WI38 (cell line): ENCODE results near the gene USE1.

Experiments
- H3K4me3 ChIP-seq: 2 replicates; pipeline ENCODE4 v1.5.1; 2011; ENCODE audit warnings: low read depth, mild to moderate bottlenecking, control low read depth, low read length
- CTCF ChIP-seq: IDR thresholded peaks from 2 replicates; pipeline ENCODE4 v1.5.1; 2012; ENCODE audit warnings: low read depth, mild to moderate bottlenecking, control low read depth, low read length

USE1 gene

GRCh38 chr19:17205237-17206140, 9.7 kb upstream of the USE1 start:
- no peak overlapping the region for H3K4me3 ChIP-seq
- peak; percentile 64 for TF ChIP-seq CTCF

GRCh38 chr19:17206736-17207581, 8.2 kb upstream of the USE1 start:
- H3K4me3 ChIP-seq = no peak overlapping the region
- no peak for TF ChIP-seq CTCF

- no peak overlapping the region for H3K4me3 ChIP-seq
- no peak for TF ChIP-seq CTCF
Measured at GRCh38 chr19:17209126-17210036, 5.8 kb upstream of the USE1 start.

- H3K4me3 ChIP-seq = no peak overlapping the region
- TF ChIP-seq CTCF = no peak
Measured at GRCh38 chr19:17210296-17210695, 4.9 kb upstream of the USE1 start.

- no peak for TF ChIP-seq CTCF
- no peak overlapping the region for H3K4me3 ChIP-seq
Measured at GRCh38 chr19:17211547-17212446, 3.4 kb upstream of the USE1 start.

- TF ChIP-seq CTCF = no peak
- H3K4me3 ChIP-seq = no peak overlapping the region
Measured at GRCh38 chr19:17213334-17213733, 1.8 kb upstream of the USE1 start.
